Ectodermal cell (in vitro differentiated cells): ENCODE measurements around the gene ACADL.
"Not testable (repeated sequence)": the region's sequence is repeated elsewhere in the genome, so short reads cannot be mapped to it uniquely, and the experiment has no call there.

Experiments used
- H3K27ac ChIP-seq: 2 replicates; pipeline ENCODE4 v1.7.0; 2013; ENCODE audit warnings: mild to moderate bottlenecking, low read depth, low read length; ENCODE audit not compliant: insufficient read depth, poor library complexity, severe bottlenecking
- H3K27me3 ChIP-seq: 2 replicates; pipeline ENCODE4 v1.7.0; 2013; ENCODE audit warnings: mild to moderate bottlenecking, low read length; ENCODE audit not compliant: insufficient read depth, control insufficient read depth, poor library complexity, severe bottlenecking
- H3K36me3 ChIP-seq: one replicate; pipeline ENCODE4 v1.7.0; 2013; ENCODE audit warnings: low read length; ENCODE audit not compliant: control insufficient read depth, insufficient read depth
- H3K4me1 ChIP-seq: one replicate; pipeline ENCODE4 v1.7.0; 2013; ENCODE audit warnings: low read length; ENCODE audit not compliant: control insufficient read depth, insufficient read depth
- H3K4me3 ChIP-seq: 2 replicates; pipeline ENCODE4 v1.7.0; 2013; ENCODE audit warnings: low read depth, low read length, control low read depth; ENCODE audit not compliant: insufficient read depth
- H3K9me3 ChIP-seq: 2 replicates; pipeline ENCODE4 v1.7.0; 2013; ENCODE audit warnings: mild to moderate bottlenecking, low read length, moderate library complexity; ENCODE audit not compliant: control insufficient read depth
- WGBS, 2 experiments: methylation state at CpG; one replicate each; pipeline ENCODE4 v1.1.7; 2013; ENCODE audit warnings: missing lambda C conversion rate in 2 of 2; 5-methylcytosine and 5-hydroxymethylcytosine counted together

The ACADL gene

DNA sequence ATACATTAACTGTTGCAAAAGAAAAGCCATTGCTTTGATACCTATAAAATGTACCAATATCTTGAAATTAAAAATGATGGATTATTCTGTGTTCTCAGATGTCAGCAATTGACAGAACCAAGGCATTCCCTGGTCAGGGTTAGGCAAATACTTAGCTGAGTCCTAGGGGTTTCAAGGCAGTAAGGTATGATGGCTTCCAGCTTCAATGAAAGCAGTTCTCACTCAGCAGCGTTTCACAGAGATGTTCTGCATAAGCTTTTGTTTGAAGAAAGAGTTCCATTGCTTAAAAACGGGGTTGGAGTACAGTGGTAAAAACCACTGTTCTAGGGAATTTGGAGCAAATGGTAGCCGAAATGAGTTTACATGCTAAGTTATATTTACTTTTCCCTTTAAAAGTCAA, 37.1 kb downstream of the ACADL start:
- H3K27ac ChIP-seq: no peak overlapping the region
- H3K4me1 ChIP-seq: no peaks in the 10 kb centered on the region
- whole genome bisulfite sequencing, 2 experiments: 61 to 69% methylated on average over 3 of the region's 3 CpGs
- no peaks in the 10 kb centered on the region for H3K27me3 ChIP-seq
- no peak overlapping the region for H3K4me3 ChIP-seq
- no peaks in the 10 kb centered on the region for H3K36me3 ChIP-seq
- H3K9me3 ChIP-seq: peaks cover 2% of the 10 kb centered on the region

- 94% methylated on average over 1 of the region's 1 CpG; no CpG with 5 or more reads in 1 of the 2 experiments for WGBS, 2 experiments
- not testable (repeated sequence) for H3K27me3 ChIP-seq, H3K4me1 ChIP-seq, H3K9me3 ChIP-seq, H3K4me3 ChIP-seq, H3K27ac ChIP-seq, H3K36me3 ChIP-seq
Measured at GRCh38 chr2:210183936-210184335, 41.3 kb downstream of the ACADL start.

DNA sequence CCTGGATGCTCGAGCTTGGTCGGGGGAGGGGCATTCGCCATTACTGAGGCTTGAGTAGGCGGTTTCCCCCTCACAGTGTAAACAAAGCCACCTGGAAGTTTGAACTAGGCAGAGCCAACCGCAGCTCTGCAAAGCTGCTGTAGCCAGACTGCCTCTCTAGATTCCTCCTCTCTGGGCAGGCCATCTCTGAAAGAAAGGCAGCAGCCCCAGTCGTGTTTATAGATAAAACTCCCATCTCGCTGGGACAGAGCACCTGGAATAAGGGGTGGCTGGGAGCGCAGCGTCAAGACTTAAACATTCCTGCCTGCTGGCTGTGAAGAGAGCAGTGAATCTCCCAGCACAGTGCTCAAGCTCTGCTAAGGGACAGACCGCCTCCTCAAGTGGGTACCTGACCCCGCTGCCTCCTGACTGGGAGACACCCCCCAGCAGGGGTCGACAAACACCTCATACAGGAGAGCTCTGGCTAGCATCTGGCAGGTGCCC, 43.6 kb downstream of the ACADL start:
- not testable (repeated sequence) for H3K27me3 ChIP-seq, H3K9me3 ChIP-seq, H3K27ac ChIP-seq, H3K4me3 ChIP-seq, H3K4me1 ChIP-seq, H3K36me3 ChIP-seq
- WGBS, 2 experiments: 59% methylated on average over 12 of the region's 12 CpGs

DNA sequence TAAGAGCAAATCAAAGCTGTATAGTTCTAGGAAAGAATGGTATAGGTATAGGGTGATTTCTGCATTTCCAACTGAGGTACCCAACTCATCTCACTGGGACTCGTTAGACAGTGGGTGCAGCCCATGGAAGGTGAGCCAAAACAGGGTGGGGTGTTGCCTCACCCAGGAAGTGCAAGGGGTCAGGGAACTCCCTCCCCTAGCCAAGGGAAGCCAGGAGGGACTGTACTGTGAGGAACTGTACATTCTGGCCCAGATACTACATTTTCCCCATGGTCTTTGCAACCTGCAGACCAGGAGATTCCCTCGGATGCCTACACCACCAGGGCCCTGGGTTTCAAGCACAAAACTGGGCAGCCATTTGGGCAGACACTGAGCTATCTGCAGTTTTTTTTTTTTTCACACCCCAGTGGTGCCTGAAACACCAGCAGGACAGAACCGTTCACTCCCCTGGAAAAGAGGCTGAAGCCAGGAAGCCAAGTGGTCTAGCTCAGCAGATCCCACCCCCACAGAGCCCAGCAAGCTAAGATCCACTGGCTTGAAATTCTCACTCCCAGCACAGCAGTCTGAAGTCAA, 44.1 kb downstream of the ACADL start:
- H3K4me3 ChIP-seq, H3K27ac ChIP-seq, H3K27me3 ChIP-seq, H3K4me1 ChIP-seq, H3K36me3 ChIP-seq, H3K9me3 ChIP-seq: not testable (repeated sequence)
- WGBS, 2 experiments: 80 to 84% methylated on average over 3 of the region's 3 CpGs

DNA sequence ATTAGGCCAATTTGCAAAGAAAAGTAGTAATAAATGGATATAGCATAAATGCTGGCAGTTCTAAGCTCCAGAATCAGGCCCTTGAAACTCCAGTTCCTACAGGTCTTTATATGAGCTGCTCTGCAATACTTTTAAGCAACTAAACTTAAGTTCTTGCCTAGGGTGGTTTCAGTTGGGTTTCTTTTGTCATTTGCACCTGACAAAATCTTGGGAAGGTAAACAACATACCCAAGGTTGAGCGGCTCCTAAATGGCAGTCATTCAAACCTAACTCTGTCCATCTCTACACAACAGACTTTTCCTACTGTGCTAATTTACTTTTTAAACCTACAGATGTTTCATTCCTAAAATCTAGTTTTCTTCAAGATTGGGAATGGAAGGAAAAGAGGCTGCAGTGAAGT, 44.8 kb downstream of the ACADL start:
- H3K36me3 ChIP-seq: no peaks in the 10 kb centered on the region
- peaks cover 8% of the 10 kb centered on the region for H3K4me1 ChIP-seq
- no peak overlapping the region for H3K27ac ChIP-seq
- peaks cover 2% of the 10 kb centered on the region for H3K9me3 ChIP-seq
- H3K4me3 ChIP-seq: no peak overlapping the region
- 89 to 92% methylated on average over 1 of the region's 1 CpG for WGBS, 2 experiments
- H3K27me3 ChIP-seq: no peaks in the 10 kb centered on the region

DNA sequence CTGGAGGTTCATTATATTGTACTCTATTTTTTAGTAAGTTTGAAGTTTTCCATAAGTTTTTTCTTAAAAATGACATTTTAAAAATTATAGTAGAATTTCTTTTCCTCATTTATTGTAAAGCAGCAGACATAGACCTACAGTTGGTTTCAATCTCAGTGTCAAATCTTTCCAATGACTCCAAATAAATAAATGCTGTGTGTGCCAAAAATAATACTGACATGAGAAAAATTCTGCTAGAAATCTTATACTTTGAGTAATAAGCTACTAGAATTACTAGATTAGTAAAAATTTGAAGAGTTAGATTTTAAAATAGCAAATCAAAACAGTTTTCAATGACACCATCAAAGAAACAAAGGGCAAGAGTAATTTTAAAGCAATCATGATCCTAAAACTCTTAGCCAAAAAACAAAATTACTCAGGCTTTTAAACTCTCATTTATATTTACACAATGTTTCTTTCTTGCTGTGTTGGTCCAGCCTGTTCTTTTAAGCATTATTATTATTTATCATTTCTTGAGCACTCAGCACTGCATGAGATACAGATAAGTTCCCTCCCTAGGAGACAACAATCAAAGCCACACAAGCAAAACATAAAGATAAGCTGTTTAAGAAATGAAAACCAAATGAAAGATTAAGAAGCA, 45.8 kb downstream of the ACADL start:
- Histone ChIP-seq H3K27me3 (no peaks in the 10 kb centered on the region), H3K36me3 (no peaks in the 10 kb centered on the region), H3K4me3 (no peak overlapping the region), H3K9me3 (peaks cover 2% of the 10 kb centered on the region), H3K27ac (no peak overlapping the region), H3K4me1 (peaks cover 8% of the 10 kb centered on the region)

DNA sequence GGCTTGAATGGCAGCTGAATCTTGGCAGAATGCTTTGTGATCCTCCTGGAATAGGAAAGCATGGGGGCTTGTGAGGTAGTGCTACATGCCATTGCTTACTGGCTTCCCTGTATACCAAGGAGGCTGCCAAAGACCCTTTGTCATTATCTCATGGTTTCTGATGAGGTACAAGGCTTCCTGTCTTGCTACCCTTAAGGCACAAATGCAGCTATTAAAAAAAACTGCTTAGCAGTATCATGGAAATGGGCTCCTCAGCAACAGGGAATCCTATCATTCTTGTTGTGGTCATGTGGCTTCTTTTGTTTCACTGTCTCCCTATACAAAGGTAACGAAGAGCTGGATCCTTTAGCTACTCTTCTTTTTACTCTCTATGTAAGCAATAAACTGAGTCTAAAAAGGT, 47.5 kb downstream of the ACADL start:
- WGBS, 2 experiments: 38% methylated on average over 1 of the region's 1 CpG; no CpG with 5 or more reads in 1 of the 2 experiments
- Histone ChIP-seq H3K9me3 (no peaks in the 10 kb centered on the region), H3K36me3 (no peaks in the 10 kb centered on the region), H3K4me3 (no peak overlapping the region), H3K27ac (no peak overlapping the region), H3K27me3 (no peaks in the 10 kb centered on the region), H3K4me1 (peaks cover 8% of the 10 kb centered on the region)

DNA sequence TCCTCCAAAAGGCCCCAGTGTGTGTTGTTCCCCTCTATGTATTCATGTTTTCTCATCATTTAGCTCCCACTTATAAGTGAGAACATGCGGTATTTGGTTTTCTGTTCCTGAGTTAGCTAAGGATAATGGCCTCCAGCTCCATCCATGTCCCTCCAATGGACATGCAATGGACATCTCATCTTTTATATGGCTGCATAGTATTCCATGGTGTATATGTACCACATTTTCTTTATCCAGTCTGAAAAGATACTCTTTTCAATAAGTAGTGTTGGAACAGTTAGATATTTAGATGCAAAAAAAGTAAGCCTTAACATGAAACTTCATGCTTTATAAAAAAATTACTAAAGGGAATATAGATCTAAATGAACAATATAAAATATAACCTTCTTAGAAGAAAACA, 48.1 kb downstream of the ACADL start:
- not testable (repeated sequence) for H3K9me3 ChIP-seq, H3K36me3 ChIP-seq, H3K27ac ChIP-seq, H3K4me3 ChIP-seq, H3K27me3 ChIP-seq
- WGBS, 2 experiments: 86 to 100% methylated on average over 1 of the region's 1 CpG
- H3K4me1 ChIP-seq: peaks cover 13% of the 10 kb centered on the region

DNA sequence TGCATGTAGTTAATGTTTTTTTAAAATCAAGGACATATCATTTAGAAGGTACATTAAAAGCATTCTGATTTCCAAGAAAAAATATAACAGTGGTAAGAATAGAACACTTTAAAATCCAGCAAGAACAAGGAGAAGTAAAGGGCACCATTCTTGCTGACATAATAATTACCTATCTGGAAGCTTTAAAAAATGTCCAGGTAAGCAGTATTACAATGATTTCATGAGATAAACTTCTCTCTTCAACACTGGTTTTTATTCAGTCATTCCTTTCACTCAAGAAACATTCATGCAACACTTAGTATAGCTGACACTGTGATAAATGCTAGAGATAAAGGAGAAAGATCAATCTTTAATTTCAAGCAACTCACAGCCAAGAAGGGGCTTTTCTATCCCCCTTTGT, 51.2 kb downstream of the ACADL start:
- Histone ChIP-seq H3K4me3 (no peak overlapping the region), H3K27ac (no peak overlapping the region), H3K27me3 (no peaks in the 10 kb centered on the region), H3K36me3 (no peaks in the 10 kb centered on the region), H3K9me3 (no peaks in the 10 kb centered on the region), H3K4me1 (peaks cover 5% of the 10 kb centered on the region)

- peak overlapping the region; percentile 47 for H3K4me3 ChIP-seq
- H3K27ac ChIP-seq: no peak overlapping the region
- WGBS, 2 experiments: 10 to 19% methylated on average over 8 of the region's 8 CpGs
- H3K4me1 ChIP-seq: peaks cover 5% of the 10 kb centered on the region
- no peaks in the 10 kb centered on the region for H3K27me3 ChIP-seq
- no peaks in the 10 kb centered on the region for H3K36me3 ChIP-seq
- no peaks in the 10 kb centered on the region for H3K9me3 ChIP-seq
Measured at GRCh38 chr2:210172219-210172575, 53.0 kb downstream of the ACADL start.
